Mesothelial cell of epicardium (in vitro differentiated cells): ENCODE results near the gene CBX4. TPM values are rescaled to one million over a fixed set of nuclear protein-coding genes. Genes with fewer than 3 reads are reported as not detected.

ENCODE experiments used
- DNase-seq, 2 experiments: peaks; one replicate each; pipeline ENCODE4 v3.0.0; 2021; ENCODE audit warnings: low spot score in 2 of 2; ENCODE audit not compliant: unreplicated experiment in 2 of 2
- H3K27ac Mint-ChIP-seq: 2 replicates; pipeline ENCODE4 v1.8.0; 2021; ENCODE audit warnings: mixed read lengths
- H3K27me3 Mint-ChIP-seq: 2 replicates; pipeline ENCODE4 v1.8.0; 2021; ENCODE audit warnings: low read depth, mixed read lengths
- H3K36me3 Mint-ChIP-seq: 2 replicates; pipeline ENCODE4 v1.8.0; 2021; ENCODE audit warnings: mixed read lengths
- H3K4me1 Mint-ChIP-seq: 2 replicates; pipeline ENCODE4 v1.8.0; 2021; ENCODE audit warnings: mixed read lengths
- H3K4me3 Mint-ChIP-seq: 2 replicates; pipeline ENCODE4 v1.8.0; 2021; ENCODE audit warnings: mild to moderate bottlenecking, moderate library complexity, mixed read lengths
- H3K9me3 Mint-ChIP-seq: 2 replicates; pipeline ENCODE4 v1.8.0; 2021; ENCODE audit warnings: mixed read lengths
- total RNA-seq: library from RNA; stranded (reverse); gene quantifications from 3 replicates; pipeline ENCODE4 v1.2.1, GENCODE V29; 2021
- TF ChIP-seq, protein P1 (sequence below): fragments of 200-600 bp; sonication (generic); IDR thresholded peaks from one replicate; pipeline ENCODE4 v1.5.0; 2021; ENCODE audit warnings: antibody characterized with exemption; ENCODE audit not compliant: unreplicated experiment

Gene CBX4
- total RNA-seq, 1 donor from 2014 or later: 32.1 TPM

GRCh38 chr17:79790805-79791734, 48.2 kb downstream of the CBX4 start:
- peaks cover 61% of the 10 kb centered on the region for H3K27me3 Mint-ChIP-seq
- H3K27ac Mint-ChIP-seq: no peak overlapping the region
- DNase-seq: peak in 1 of 2 experiments; percentile 42
- TF ChIP-seq, protein P1, sequence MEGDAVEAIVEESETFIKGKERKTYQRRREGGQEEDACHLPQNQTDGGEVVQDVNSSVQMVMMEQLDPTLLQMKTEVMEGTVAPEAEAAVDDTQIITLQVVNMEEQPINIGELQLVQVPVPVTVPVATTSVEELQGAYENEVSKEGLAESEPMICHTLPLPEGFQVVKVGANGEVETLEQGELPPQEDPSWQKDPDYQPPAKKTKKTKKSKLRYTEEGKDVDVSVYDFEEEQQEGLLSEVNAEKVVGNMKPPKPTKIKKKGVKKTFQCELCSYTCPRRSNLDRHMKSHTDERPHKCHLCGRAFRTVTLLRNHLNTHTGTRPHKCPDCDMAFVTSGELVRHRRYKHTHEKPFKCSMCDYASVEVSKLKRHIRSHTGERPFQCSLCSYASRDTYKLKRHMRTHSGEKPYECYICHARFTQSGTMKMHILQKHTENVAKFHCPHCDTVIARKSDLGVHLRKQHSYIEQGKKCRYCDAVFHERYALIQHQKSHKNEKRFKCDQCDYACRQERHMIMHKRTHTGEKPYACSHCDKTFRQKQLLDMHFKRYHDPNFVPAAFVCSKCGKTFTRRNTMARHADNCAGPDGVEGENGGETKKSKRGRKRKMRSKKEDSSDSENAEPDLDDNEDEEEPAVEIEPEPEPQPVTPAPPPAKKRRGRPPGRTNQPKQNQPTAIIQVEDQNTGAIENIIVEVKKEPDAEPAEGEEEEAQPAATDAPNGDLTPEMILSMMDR: no peak
- H3K4me3 Mint-ChIP-seq: no peak overlapping the region
- no peaks in the 10 kb centered on the region for H3K9me3 Mint-ChIP-seq
- H3K4me1 Mint-ChIP-seq: peaks cover 36% of the 10 kb centered on the region
- peaks cover 2% of the 10 kb centered on the region for H3K36me3 Mint-ChIP-seq

GRCh38 chr17:79789943-79790804, 49.1 kb downstream of the CBX4 start:
- H3K4me3 Mint-ChIP-seq: no peak overlapping the region

DNA sequence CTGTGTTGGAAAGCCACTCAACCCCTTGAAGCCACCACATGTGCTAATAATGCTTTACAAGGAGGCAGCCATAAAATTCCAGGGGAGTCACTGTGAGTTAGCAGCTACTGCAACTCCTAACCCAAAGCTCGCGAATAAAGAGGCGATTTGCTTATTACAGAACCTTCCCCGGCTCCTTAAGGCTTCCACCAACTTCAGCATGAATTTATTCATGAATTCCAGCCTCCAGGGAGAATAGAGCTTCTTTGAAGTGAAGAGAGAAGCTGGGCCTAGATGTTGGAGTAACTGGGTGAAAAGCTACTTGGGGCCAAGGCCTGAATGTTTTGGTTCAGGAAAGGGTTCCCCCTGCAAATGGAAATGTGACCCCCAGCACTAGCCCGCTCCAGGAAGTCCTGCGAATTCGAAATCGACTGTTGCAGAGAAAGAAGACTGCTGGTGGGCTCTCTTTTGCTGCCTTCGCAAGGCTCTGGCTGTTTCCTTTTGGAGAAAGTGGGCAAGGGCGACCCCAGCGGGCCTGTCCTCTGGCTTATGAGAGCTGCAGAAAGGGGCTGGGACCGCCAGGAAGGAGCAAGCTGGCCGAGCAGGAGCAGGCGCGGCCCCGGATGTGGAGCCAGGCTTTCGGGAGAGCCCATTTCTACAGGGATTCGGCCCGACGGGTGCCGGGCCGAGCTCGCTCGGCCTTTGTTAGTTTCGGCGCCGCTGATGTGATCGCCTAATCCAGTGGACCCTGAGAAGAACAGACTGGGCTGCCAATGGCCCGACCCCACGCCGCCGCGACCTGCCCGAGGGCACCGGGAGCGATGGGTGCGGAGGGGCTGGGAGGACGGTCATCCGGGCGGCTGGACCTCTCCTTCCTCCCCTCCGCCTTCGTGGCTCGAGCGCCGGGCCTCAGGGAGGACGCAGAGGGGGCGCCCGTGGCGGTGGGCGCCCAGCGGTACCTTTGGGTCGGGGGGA, 50.0 kb downstream of the CBX4 start:
- Mint-ChIP-seq H3K27me3 (peaks cover 61% of the 10 kb centered on the region), H3K36me3 (peaks cover 5% of the 10 kb centered on the region), H3K4me3 (peak overlapping the region; percentile 49), H3K4me1 (peaks cover 27% of the 10 kb centered on the region), H3K9me3 (no peaks in the 10 kb centered on the region), H3K27ac (no peak overlapping the region)
- TF ChIP-seq, protein P1: no peak
- DNase-seq: no peak

More at GRCh38 chr17:79789943-79790804, 49.1 kb downstream of the CBX4 start:
- Mint-ChIP-seq H3K27ac (no peak overlapping the region), H3K9me3 (no peaks in the 10 kb centered on the region), H3K27me3 (peaks cover 61% of the 10 kb centered on the region), H3K36me3 (peaks cover 4% of the 10 kb centered on the region), H3K4me1 (peaks cover 30% of the 10 kb centered on the region)
- DNase-seq: peak in 1 of 2 experiments; percentile 67
- TF ChIP-seq, protein P1: peak; percentile 67

GRCh38 chr17:79788455-79788854, 50.8 kb downstream of the CBX4 start:
- no peak for DNase-seq
- Mint-ChIP-seq H3K4me1 (peaks cover 21% of the 10 kb centered on the region), H3K4me3 (no peak overlapping the region), H3K9me3 (no peaks in the 10 kb centered on the region), H3K27ac (no peak overlapping the region), H3K36me3 (peaks cover 8% of the 10 kb centered on the region), H3K27me3 (peaks cover 61% of the 10 kb centered on the region)
- TF ChIP-seq, protein P1: no peak
